GM12878 (cell line): ENCODE results near the gene COL28A1. TPM values are rescaled to one million over a fixed set of nuclear protein-coding genes. Genes with fewer than 3 reads are reported as not detected.

Source experiments
- ATAC-seq: fragments of 200-7000 bp; cut with Tn5 transposase; 3 replicates; pipeline ENCODE4 v1.9.1; 2020; ENCODE audit warnings: mild to moderate bottlenecking, moderate library complexity
- BruUV-seq: library from RNA; stranded (reverse); fragments of 400-500 nt; replicated peaks from 2 replicates; lab custom pipeline; 2021; lab: Mats Ljungman, UMichigan
- CTCF ChIA-PET: fragments of 300-600 bp; sonication (Branson Sonifier 250); formaldehyde crosslinking; extraction: SDS; loops from one replicate; lab custom pipeline; 2021; ENCODE audit warnings: inconsistent platforms; lab: Yijun Ruan, JAX
- POLR2A ChIA-PET: fragments of 350-600 bp; formaldehyde crosslinking; extraction: SDS; loops from one replicate; lab custom pipeline; 2021; ENCODE audit warnings: inconsistent platforms; lab: Charles Lee
- RAD21 ChIA-PET: fragments of 300-600 bp; sonication (Branson Sonifier 250); formaldehyde crosslinking; loops from one replicate; lab custom pipeline; 2023; ENCODE audit warnings: antibody characterized with exemption; ENCODE audit not compliant: unreplicated experiment; lab: Charles Lee
- SMC1A ChIA-PET: fragments of 300-600 bp; sonication (Branson Sonifier 250); formaldehyde crosslinking; loops from one replicate; lab custom pipeline; 2023; ENCODE audit not compliant: unreplicated experiment, uncharacterized antibody; lab: Charles Lee
- DNase-seq: peaks from one replicate; pipeline ENCODE4 v3.0.0-alpha.2; 2011; ENCODE audit warnings: low read depth, low spot score
- FAIRE-seq: peaks from 3 replicates; lab custom pipeline; 2011; peaks lifted over from hg19 to GRCh38; lab: Jason Lieb, UNC
- H2AFZ ChIP-seq: 2 replicates; pipeline ENCODE4 v1.6.0; 2011; ENCODE audit warnings: low read depth, low read length, control low read depth; ENCODE audit not compliant: control insufficient read depth
- H3K27ac ChIP-seq: 2 replicates; pipeline ENCODE4 v1.5.1; 2011; ENCODE audit warnings: control low read depth; ENCODE audit not compliant: control insufficient read depth, insufficient read depth
- H3K27me3 ChIP-seq, 2 experiments: replicated peaks in 1 of 2; 2 replicates each; pipeline versions ENCODE4 v1.6.0 to v1.6.1; 2011; ENCODE audit warnings: low read length in 1 of 2; ENCODE audit not compliant: control insufficient read depth in 2 of 2, insufficient read depth in 2 of 2
- H3K36me3 ChIP-seq, 2 experiments: 2 replicates each; pipeline ENCODE4 v1.5.1; 2011; ENCODE audit warnings: low read length in 1 of 2; ENCODE audit not compliant: control insufficient read depth in 2 of 2, insufficient read depth in 2 of 2
- H3K4me1 ChIP-seq: 2 replicates; pipeline ENCODE4 v1.6.1; 2011; ENCODE audit warnings: mild to moderate bottlenecking, low read length, moderate library complexity, mixed read lengths; ENCODE audit not compliant: control insufficient read depth, insufficient read depth
- H3K4me2 ChIP-seq: 2 replicates; pipeline ENCODE4 v1.6.0; 2011; ENCODE audit warnings: control low read depth; ENCODE audit not compliant: control insufficient read depth, insufficient read depth
- H3K4me3 ChIP-seq: fragments of 200-600 bp; sonication (generic); 2 replicates; pipeline ENCODE4 v1.5.1; 2016
- H3K79me2 ChIP-seq: 2 replicates; pipeline ENCODE4 v1.6.0; 2011; ENCODE audit warnings: low read length; ENCODE audit not compliant: control insufficient read depth, insufficient read depth
- H3K9ac ChIP-seq: 2 replicates; pipeline ENCODE4 v1.8.0; 2011; ENCODE audit warnings: low read length, control low read depth, mixed read lengths; ENCODE audit not compliant: control insufficient read depth, insufficient read depth
- H3K9me3 ChIP-seq: replicated peaks from 3 replicates; pipeline ENCODE4 v1.5.1; 2011; ENCODE audit warnings: mild to moderate bottlenecking, low read length; ENCODE audit not compliant: control insufficient read depth, insufficient read depth
- H4K20me1 ChIP-seq: 2 replicates; pipeline ENCODE4 v1.6.0; 2011; ENCODE audit not compliant: control insufficient read depth, insufficient read depth
- CBFB ChIP-seq: IDR thresholded peaks from 2 replicates; pipeline ENCODE4 v1.6.1; 2016; ENCODE audit warnings: antibody characterized with exemption, low read depth
- ETV6 ChIP-seq, 2 experiments: fragments of 450-650 bp in 1 of 2; IDR thresholded peaks in 1 of 2; conservative IDR thresholded peaks in 1 of 2; 2 replicates each; pipeline ENCODE4 v1.6.1; 2014; ENCODE audit warnings: antibody characterized with exemption in 1 of 2, borderline replicate concordance in 1 of 2, low read depth in 1 of 2, mild to moderate bottlenecking in 1 of 2, moderate library complexity in 1 of 2
- GATAD2B ChIP-seq: fragments of 450-650 bp; conservative IDR thresholded peaks from 2 replicates; pipeline ENCODE4 v1.6.1; 2017; ENCODE audit warnings: low read depth, mild to moderate bottlenecking, moderate library complexity
- HDGF ChIP-seq: fragments of 450-650 bp; IDR thresholded peaks from 2 replicates; pipeline ENCODE4 v1.6.1; 2016; ENCODE audit warnings: antibody characterized with exemption
- MTA3 ChIP-seq: IDR thresholded peaks from 2 replicates; pipeline ENCODE4 v1.6.1; 2012; ENCODE audit warnings: low read length, inconsistent platforms, borderline replicate concordance
- NBN ChIP-seq: fragments of 450-650 bp; IDR thresholded peaks from 2 replicates; pipeline ENCODE4 v1.6.1; 2016
- NFXL1 ChIP-seq: fragments of 450-650 bp; IDR thresholded peaks from 2 replicates; pipeline ENCODE4 v1.6.1; 2017; ENCODE audit warnings: antibody characterized with exemption, mild to moderate bottlenecking, borderline replicate concordance
- PAX5 ChIP-seq: IDR thresholded peaks from 2 replicates; pipeline ENCODE4 v1.6.1; 2011; ENCODE audit warnings: low read depth, low read length, borderline replicate concordance
- POLR2AphosphoS2 ChIP-seq: IDR thresholded peaks from 2 replicates; pipeline ENCODE4 v1.6.1; 2011; ENCODE audit warnings: low read depth, mild to moderate bottlenecking, low read length, improper control_type of control experiment, moderate library complexity
- RELA ChIP-seq: fragments of 450-650 bp; IDR thresholded peaks from 2 replicates; pipeline ENCODE4 v1.8.0; 2014; ENCODE audit warnings: borderline replicate concordance; ENCODE audit not compliant: partially characterized antibody
- RFX5 ChIP-seq: IDR thresholded peaks from 2 replicates; pipeline ENCODE4 v1.6.1; 2011; ENCODE audit warnings: low read depth, low read length, improper control_type of control experiment
- ZBTB40 ChIP-seq: fragments of 450-650 bp; IDR thresholded peaks from 2 replicates; pipeline ENCODE4 v1.6.1; 2016; ENCODE audit warnings: mild to moderate bottlenecking, moderate library complexity, borderline replicate concordance
- ZNF207 ChIP-seq: fragments of 450-650 bp; IDR thresholded peaks from 2 replicates; pipeline ENCODE4 v1.6.1; 2014; ENCODE audit warnings: antibody characterized with exemption, mild to moderate bottlenecking, borderline replicate concordance
- WGBS: methylation state at CpG from one replicate; pipeline ENCODE4 v1.1.6; 2016; ENCODE audit warnings: low lambda C conversion rate; ENCODE audit not compliant: insufficient replicate concordance, insufficient coverage; ENCODE audit errors: missing lambda C conversion rate; 5-methylcytosine and 5-hydroxymethylcytosine counted together
- in situ Hi-C: fragments of 300-500 bp; cut with MboI; formaldehyde crosslinking; loops from 9 replicates; pipeline ENCODE4 v1.14.3; 2018; ENCODE audit warnings: mixed read lengths
- intact Hi-C: fragments of 100-400 bp; cut with micrococcal nuclease; formaldehyde crosslinking; loops from one replicate; pipeline ENCODE4 v1.14.2; 2022; ENCODE audit not compliant: unreplicated experiment
- polyA plus RNA-seq, 11 experiments: library from polyadenylated mRNA; depleted of rRNA in 4 of 11; unstranded in 6 of 11; stranded (reverse) in 5 of 11; fragments of >200 nt; fragmentation: Nextera tagmentation in 4 of 11; fragmentation: Illumina TruSeq in 1 of 11; extraction: Ambion mirVana in 4 of 11; extraction: Trizol in 1 of 11; gene quantifications; 1 replicate in 1 of 11; 2 replicates in 10 of 11; pipeline versions ENCODE4 v1.2.1 to v1.2.3, GENCODE V29; 2011 to 2016; ENCODE audit warnings: inconsistent platforms in 2 of 11, missing spikeins in 2 of 11, low read depth in 1 of 11
- total RNA-seq, 4 experiments: library from RNA; depleted of rRNA in 3 of 4; stranded (reverse); fragments of >200 nt in 3 of 4; fragmentation: Illumina TruSeq in 1 of 4; extraction: Trizol in 1 of 4; gene quantifications; 2 replicates each; pipeline versions ENCODE4 v1.2.1 to v1.2.3, GENCODE V29; 2013 to 2021
- TF ChIP-seq, protein P1 (sequence below): fragments of 450-650 bp; IDR thresholded peaks from 2 replicates; pipeline ENCODE4 v1.6.1; 2017; ENCODE audit warnings: mild to moderate bottlenecking, low read depth, inconsistent platforms; ENCODE audit not compliant: poor library complexity, severe bottlenecking

Gene COL28A1
- total and polyA plus RNA-seq, 10 of the 15 experiments (the other 5 are each of a cell fraction or from before 2014, with no cell fraction given), result 0.05 to 0.22 TPM; not detected in 8

GRCh38 chr7:7327423-7327822 lies 208.2 kb downstream of the COL28A1 start:
- ATAC-seq (no peak), FAIRE-seq (no peak), DNase-seq (no peak)
- in situ Hi-C loops, result no loop called here
- Histone ChIP-seq H3K4me2 (no peak overlapping the region), H3K9ac (no peak overlapping the region), H3K27ac (no peak overlapping the region), H3K79me2 (no peaks in the 10 kb centered on the region), H2AFZ (no peak overlapping the region), H3K27me3 (no peaks in the 10 kb centered on the region), H3K9me3 (no peaks in the 10 kb centered on the region; the same call in 2 of the 3 replicates), H3K36me3 (no peaks in the 10 kb centered on the region), H4K20me1 (no peaks in the 10 kb centered on the region), H3K4me1 (peaks cover 11% of the 10 kb centered on the region), H3K4me3 (no peak overlapping the region)
- RAD21 ChIA-PET, result no interaction called here
- 0% methylated on average over 2 of the region's 2 CpGs for WGBS
- POLR2A ChIA-PET, result interaction anchor here (0.6 to 1.1 kb wide), 2 partner anchors 11 to 313 kb away, joined by 3 to 9 read pairs; partner anchors contain the start of gene UMAD1
- TF ChIP-seq CBFB (no peak), ZBTB40 (no peak), PAX5 (no peak), ETV6 (conservative IDR thresholded peaks at IDR 0.05 in 1 of 2, IDR thresholded peaks at IDR 0.05 in 1 of 2; ENCODE audit: borderline replicate concordance in 1 of 2, low read depth in 1 of 2) (no peak), RFX5 (no peak), HDGF (no peak), ZNF207 (no peak), MTA3 (no peak), RELA (no peak), POLR2AphosphoS2 (no peak), GATAD2B (no peak), NBN (no peak), NFXL1 (no peak)
- TF ChIP-seq, protein P1, sequence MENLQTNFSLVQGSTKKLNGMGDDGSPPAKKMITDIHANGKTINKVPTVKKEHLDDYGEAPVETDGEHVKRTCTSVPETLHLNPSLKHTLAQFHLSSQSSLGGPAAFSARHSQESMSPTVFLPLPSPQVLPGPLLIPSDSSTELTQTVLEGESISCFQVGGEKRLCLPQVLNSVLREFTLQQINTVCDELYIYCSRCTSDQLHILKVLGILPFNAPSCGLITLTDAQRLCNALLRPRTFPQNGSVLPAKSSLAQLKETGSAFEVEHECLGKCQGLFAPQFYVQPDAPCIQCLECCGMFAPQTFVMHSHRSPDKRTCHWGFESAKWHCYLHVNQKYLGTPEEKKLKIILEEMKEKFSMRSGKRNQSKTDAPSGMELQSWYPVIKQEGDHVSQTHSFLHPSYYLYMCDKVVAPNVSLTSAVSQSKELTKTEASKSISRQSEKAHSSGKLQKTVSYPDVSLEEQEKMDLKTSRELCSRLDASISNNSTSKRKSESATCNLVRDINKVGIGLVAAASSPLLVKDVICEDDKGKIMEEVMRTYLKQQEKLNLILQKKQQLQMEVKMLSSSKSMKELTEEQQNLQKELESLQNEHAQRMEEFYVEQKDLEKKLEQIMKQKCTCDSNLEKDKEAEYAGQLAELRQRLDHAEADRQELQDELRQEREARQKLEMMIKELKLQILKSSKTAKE, result no peak
- intact Hi-C loops, result no loop called here
- SMC1A ChIA-PET, result interaction anchor here (0.6 kb wide), 1 partner anchor 29 kb away, joined by 4 read pairs; no protein-coding TSS in a partner anchor
- no TSS peak for BruUV-seq
- CTCF ChIA-PET, result interaction anchor here (0.6 kb wide), 1 partner anchor 125 kb away, joined by 3 read pairs; no protein-coding TSS in a partner anchor
